Osteocyte (in vitro differentiated cells): Measurements from ENCODE around the gene MRPL49. TPM values are rescaled to one million over a fixed set of nuclear protein-coding genes. Genes with fewer than 3 reads are reported as not detected.
A peak's percentile ranks its signal among the peaks of the same experiment; 100 is the strongest.

Source experiments
- DNase-seq: peaks from one replicate; pipeline ENCODE4 v3.0.0; 2021; ENCODE audit warnings: mixed read lengths; ENCODE audit not compliant: unreplicated experiment; ENCODE audit errors: extremely low spot score
- H3K27ac Mint-ChIP-seq: one replicate; pipeline ENCODE4 v1.8.0; 2021; ENCODE audit warnings: mild to moderate bottlenecking, mixed read lengths; ENCODE audit not compliant: unreplicated experiment
- H3K27me3 Mint-ChIP-seq: one replicate; pipeline ENCODE4 v1.8.0; 2021; ENCODE audit warnings: mixed read lengths; ENCODE audit not compliant: unreplicated experiment
- H3K36me3 Mint-ChIP-seq: one replicate; pipeline ENCODE4 v1.8.0; 2021; ENCODE audit warnings: mixed read lengths; ENCODE audit not compliant: unreplicated experiment
- H3K4me1 Mint-ChIP-seq: one replicate; pipeline ENCODE4 v1.8.0; 2021; ENCODE audit warnings: mixed read lengths; ENCODE audit not compliant: unreplicated experiment
- H3K4me3 Mint-ChIP-seq: one replicate; pipeline ENCODE4 v1.8.0; 2021; ENCODE audit warnings: mild to moderate bottlenecking, moderate library complexity, mixed read lengths; ENCODE audit not compliant: unreplicated experiment
- H3K9me3 Mint-ChIP-seq: one replicate; pipeline ENCODE4 v1.8.0; 2021; ENCODE audit warnings: mixed read lengths; ENCODE audit not compliant: unreplicated experiment
- CTCF ChIP-seq: fragments of 200-600 bp; sonication (generic); IDR thresholded peaks from 2 replicates; pipeline ENCODE4 v1.5.0; 2021; ENCODE audit warnings: antibody characterized with exemption, mild to moderate bottlenecking, moderate library complexity
- total RNA-seq: library from RNA; stranded (reverse); gene quantifications from 2 replicates; pipeline ENCODE4 v1.2.1, GENCODE V29; 2021

MRPL49 gene
- total RNA-seq, 1 donor from 2014 or later: 43.5 TPM

GRCh38 chr11:65095427-65095826 lies 26.7 kb upstream of the MRPL49 start:
- Mint-ChIP-seq H3K27me3 (no peaks in the 10 kb centered on the region), H3K9me3 (no peaks in the 10 kb centered on the region), H3K36me3 (peaks cover 1% of the 10 kb centered on the region), H3K4me3 (peak overlapping the region; percentile 87), H3K4me1 (peaks cover 14% of the 10 kb centered on the region), H3K27ac (peak overlapping the region; percentile 95)
- DNase-seq: no peak
- TF ChIP-seq CTCF: no peak

GRCh38 chr11:65095974-65096806 lies 25.9 kb upstream of the MRPL49 start, which contains the start of gene VPS51:
Gene VPS51, plus strand, starts transcription at chr11:65096214. Its CDS starts 37 bp downstream, at chr11:65096251.
- TF ChIP-seq CTCF: no peak
- H3K27me3 Mint-ChIP-seq: no peaks in the 10 kb centered on the region
- no peaks in the 10 kb centered on the region for H3K9me3 Mint-ChIP-seq
- H3K27ac Mint-ChIP-seq: peak within 1 kb of the TSS; percentile 95
- H3K4me3 Mint-ChIP-seq: peak within 1 kb of the TSS; percentile 87
- peak; percentile 91 for DNase-seq
- H3K4me1 Mint-ChIP-seq: peaks cover 15% of the 10 kb centered on the region
- H3K36me3 Mint-ChIP-seq: peaks cover 1% of the 10 kb centered on the region

GRCh38 chr11:65096926-65097325 lies 25.2 kb upstream of the MRPL49 start:
- H3K27me3 Mint-ChIP-seq: no peaks in the 10 kb centered on the region
- H3K36me3 Mint-ChIP-seq: peaks cover 1% of the 10 kb centered on the region
- H3K9me3 Mint-ChIP-seq: no peaks in the 10 kb centered on the region
- peaks cover 19% of the 10 kb centered on the region for H3K4me1 Mint-ChIP-seq
- H3K27ac Mint-ChIP-seq: no peak overlapping the region
- TF ChIP-seq CTCF: no peak
- no peak for DNase-seq
- peak overlapping the region; percentile 87 for H3K4me3 Mint-ChIP-seq

- no peak for TF ChIP-seq CTCF
- H3K27ac Mint-ChIP-seq: no peak overlapping the region
- H3K4me1 Mint-ChIP-seq: peaks cover 21% of the 10 kb centered on the region
- H3K36me3 Mint-ChIP-seq: peaks cover 5% of the 10 kb centered on the region
- no peaks in the 10 kb centered on the region for H3K27me3 Mint-ChIP-seq
- H3K9me3 Mint-ChIP-seq: no peaks in the 10 kb centered on the region
- no peak for DNase-seq
- no peak overlapping the region for H3K4me3 Mint-ChIP-seq
Observed at GRCh38 chr11:65100674-65101350, 21.3 kb upstream of the MRPL49 start.
